HEK293 (cell line): ENCODE results near the gene PPP1R1B.

Source experiments
- HIC1 ChIP-seq: fragments of 450-650 bp; formaldehyde crosslinking; IDR thresholded peaks from 2 replicates; pipeline ENCODE4 v1.5.1; 2016; ENCODE audit warnings: missing biosample characterization, missing genetic modification characterization
- HOXA7 ChIP-seq: sonication (generic); formaldehyde crosslinking; IDR thresholded peaks from 2 replicates; pipeline ENCODE4 v1.8.1; 2022; ENCODE audit warnings: missing genetic modification reagents, borderline replicate concordance
- INSM2 ChIP-seq: fragments of 450-650 bp; formaldehyde crosslinking; IDR thresholded peaks from 2 replicates; pipeline ENCODE4 v1.5.1; 2016; ENCODE audit warnings: missing biosample characterization, missing genetic modification characterization
- YY1 ChIP-seq: fragments of 450-650 bp; formaldehyde crosslinking; IDR thresholded peaks from 2 replicates; pipeline ENCODE4 v1.5.1; 2018; ENCODE audit warnings: missing biosample characterization, missing genetic modification characterization
- ZBTB1 ChIP-seq: fragments of 450-650 bp; formaldehyde crosslinking; IDR thresholded peaks from 2 replicates; pipeline ENCODE4 v1.5.1; 2016; ENCODE audit warnings: missing biosample characterization, missing genetic modification characterization
- ZBTB6 ChIP-seq: fragments of 450-650 bp; formaldehyde crosslinking; IDR thresholded peaks from 2 replicates; pipeline ENCODE4 v1.5.1; 2017; ENCODE audit warnings: missing biosample characterization, missing genetic modification characterization
- ZNF157 ChIP-seq: fragments of 450-650 bp; formaldehyde crosslinking; IDR thresholded peaks from 2 replicates; pipeline ENCODE4 v1.5.1; 2016; ENCODE audit warnings: missing biosample characterization, missing genetic modification characterization
- ZNF184 ChIP-seq: fragments of 450-650 bp; IDR thresholded peaks from 2 replicates; pipeline ENCODE4 v1.5.1; 2018; ENCODE audit warnings: missing biosample characterization, mild to moderate bottlenecking, missing genetic modification characterization
- ZNF2 ChIP-seq: fragments of 450-650 bp; formaldehyde crosslinking; IDR thresholded peaks from 2 replicates; pipeline ENCODE4 v1.5.1; 2016; ENCODE audit warnings: missing biosample characterization, missing genetic modification characterization
- ZNF239 ChIP-seq: fragments of 450-650 bp; formaldehyde crosslinking; IDR thresholded peaks from 2 replicates; pipeline ENCODE4 v1.5.1; 2016; ENCODE audit warnings: missing biosample characterization, missing genetic modification characterization
- ZNF24 ChIP-seq: fragments of 450-650 bp; formaldehyde crosslinking; IDR thresholded peaks from 2 replicates; pipeline ENCODE4 v1.5.1; 2016; ENCODE audit warnings: missing biosample characterization, missing genetic modification characterization
- ZNF391 ChIP-seq: fragments of 450-650 bp; formaldehyde crosslinking; IDR thresholded peaks from 2 replicates; pipeline ENCODE4 v1.5.1; 2016; ENCODE audit warnings: low read depth, missing biosample characterization, missing genetic modification characterization, borderline replicate concordance
- ZNF558 ChIP-seq: fragments of 450-650 bp; formaldehyde crosslinking; IDR thresholded peaks from 2 replicates; pipeline ENCODE4 v1.5.1; 2016; ENCODE audit warnings: missing biosample characterization, missing genetic modification characterization
- ZNF624 ChIP-seq: fragments of 450-650 bp; formaldehyde crosslinking; IDR thresholded peaks from 2 replicates; pipeline ENCODE4 v1.5.1; 2017; ENCODE audit warnings: missing biosample characterization, missing genetic modification characterization
- ZNF658 ChIP-seq: fragments of 450-650 bp; formaldehyde crosslinking; IDR thresholded peaks from 2 replicates; pipeline ENCODE4; 2016; ENCODE audit warnings: missing biosample characterization, missing genetic modification characterization
- ZNF677 ChIP-seq: fragments of 450-650 bp; IDR thresholded peaks from 2 replicates; pipeline ENCODE4 v1.5.0; 2018; ENCODE audit warnings: missing biosample characterization, mild to moderate bottlenecking, missing genetic modification characterization, moderate library complexity
- ZNF776 ChIP-seq: fragments of 450-650 bp; formaldehyde crosslinking; IDR thresholded peaks from 2 replicates; pipeline ENCODE4 v1.5.0; 2017; ENCODE audit warnings: missing biosample characterization, missing genetic modification characterization, borderline replicate concordance
- ZNF785 ChIP-seq: fragments of 450-650 bp; formaldehyde crosslinking; IDR thresholded peaks from 2 replicates; pipeline ENCODE4 v1.5.1; 2016; ENCODE audit warnings: missing biosample characterization, missing genetic modification characterization
- ZNF837 ChIP-seq: fragments of 450-650 bp; formaldehyde crosslinking; IDR thresholded peaks from 2 replicates; pipeline ENCODE4 v1.5.1; 2016; ENCODE audit warnings: missing biosample characterization, missing genetic modification characterization
- ZXDB ChIP-seq: fragments of 450-650 bp; formaldehyde crosslinking; IDR thresholded peaks from 2 replicates; pipeline ENCODE4 v1.5.1; 2016; ENCODE audit warnings: missing biosample characterization, missing genetic modification characterization
- TF ChIP-seq, protein P1 (sequence below): fragments of 450-650 bp; formaldehyde crosslinking; IDR thresholded peaks from 2 replicates; pipeline ENCODE4 v1.5.1; 2016; ENCODE audit warnings: missing biosample characterization, missing genetic modification characterization
- TF ChIP-seq, protein P2 (sequence below): fragments of 450-650 bp; formaldehyde crosslinking; IDR thresholded peaks from 2 replicates; pipeline ENCODE4 v1.5.0; 2017; ENCODE audit warnings: missing biosample characterization, missing genetic modification characterization, borderline replicate concordance
- TF ChIP-seq, protein P3 (sequence below): sonication (generic); formaldehyde crosslinking; IDR thresholded peaks from 2 replicates; pipeline ENCODE4 v1.8.1; 2022; ENCODE audit warnings: mild to moderate bottlenecking, moderate library complexity, missing genetic modification reagents
- TF ChIP-seq, protein P4 (sequence below): fragments of 450-650 bp; formaldehyde crosslinking; IDR thresholded peaks from 2 replicates; pipeline ENCODE4 v1.5.1; 2016; ENCODE audit warnings: missing biosample characterization, missing genetic modification characterization, borderline replicate concordance

The PPP1R1B gene

DNA sequence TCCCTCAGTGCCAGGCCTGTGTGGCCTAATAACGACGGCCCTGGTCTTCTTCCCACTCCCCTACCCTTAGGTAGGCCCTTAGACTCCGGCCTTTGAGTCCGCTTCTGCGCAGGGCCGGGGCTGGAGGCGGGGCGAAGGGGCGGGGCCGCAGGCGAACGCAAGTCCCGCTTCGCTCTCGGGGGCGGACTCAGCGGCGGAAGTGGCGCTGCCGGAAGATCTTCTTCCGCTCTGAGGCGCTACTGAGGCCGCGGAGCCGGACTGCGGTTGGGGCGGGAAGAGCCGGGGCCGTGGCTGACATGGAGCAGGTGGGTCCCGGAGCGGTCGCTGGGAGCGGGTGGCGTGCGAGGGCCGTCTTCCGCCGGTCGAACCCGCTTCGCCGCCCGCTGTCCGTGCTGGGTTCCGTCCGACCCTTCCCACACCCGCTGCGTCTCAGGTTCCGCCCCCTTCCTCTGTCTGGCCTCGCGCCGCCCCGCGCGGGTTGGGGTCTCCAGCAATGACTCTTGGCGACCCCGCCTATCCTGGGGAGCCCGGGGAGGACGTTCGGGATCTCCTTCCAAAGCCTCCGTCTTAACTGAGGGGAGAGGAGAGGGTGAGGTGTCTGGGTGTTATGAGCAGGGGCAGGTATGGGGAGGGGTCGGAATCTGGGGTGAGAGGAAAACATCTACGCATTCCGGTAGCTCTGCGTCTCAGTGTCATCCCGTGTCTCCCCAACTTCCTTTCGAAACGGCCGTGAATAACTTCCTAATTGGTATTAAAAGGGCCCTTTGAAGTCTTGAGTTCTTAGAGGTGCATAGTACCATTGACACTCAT lies 10.4 kb downstream of the PPP1R1B start, which contains the start of gene STARD3 (continued):
- TF ChIP-seq ZNF558 (tag by site-specific recombination): no peak
- TF ChIP-seq ZNF157: no peak
- TF ChIP-seq ZBTB6 (tag by site-specific recombination): peak; percentile 83
- TF ChIP-seq ZNF391 (tag by site-specific recombination): 0 out of 2 replicates have a peak, but pooled peaks have one; percentile 74
- TF ChIP-seq, protein P1, sequence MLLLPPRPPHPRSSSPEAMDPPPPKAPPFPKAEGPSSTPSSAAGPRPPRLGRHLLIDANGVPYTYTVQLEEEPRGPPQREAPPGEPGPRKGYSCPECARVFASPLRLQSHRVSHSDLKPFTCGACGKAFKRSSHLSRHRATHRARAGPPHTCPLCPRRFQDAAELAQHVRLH (tag by site-specific recombination): no peak; the same call in 1 of the 2 replicates
- TF ChIP-seq ZNF677: no peak
- TF ChIP-seq ZNF658 (tag by site-specific recombination): no peak
- peak; percentile 62 for TF ChIP-seq INSM2
- no peak for TF ChIP-seq ZBTB1 (tag by site-specific recombination)
- TF ChIP-seq ZNF239 (tag by site-specific recombination): 0 out of 2 replicates have a peak, but pooled peaks have one; percentile 51
- TF ChIP-seq ZNF624: no peak
- TF ChIP-seq ZNF837: no peak
- no peak for TF ChIP-seq HIC1 (tag by site-specific recombination)
- peak; percentile 75 for TF ChIP-seq ZNF2 (tag by site-specific recombination)
- peak; percentile 64 for TF ChIP-seq YY1 (tag by site-specific recombination)
- no peak for TF ChIP-seq HOXA7 (CRISPR knock-in tag)
- TF ChIP-seq, protein P2, sequence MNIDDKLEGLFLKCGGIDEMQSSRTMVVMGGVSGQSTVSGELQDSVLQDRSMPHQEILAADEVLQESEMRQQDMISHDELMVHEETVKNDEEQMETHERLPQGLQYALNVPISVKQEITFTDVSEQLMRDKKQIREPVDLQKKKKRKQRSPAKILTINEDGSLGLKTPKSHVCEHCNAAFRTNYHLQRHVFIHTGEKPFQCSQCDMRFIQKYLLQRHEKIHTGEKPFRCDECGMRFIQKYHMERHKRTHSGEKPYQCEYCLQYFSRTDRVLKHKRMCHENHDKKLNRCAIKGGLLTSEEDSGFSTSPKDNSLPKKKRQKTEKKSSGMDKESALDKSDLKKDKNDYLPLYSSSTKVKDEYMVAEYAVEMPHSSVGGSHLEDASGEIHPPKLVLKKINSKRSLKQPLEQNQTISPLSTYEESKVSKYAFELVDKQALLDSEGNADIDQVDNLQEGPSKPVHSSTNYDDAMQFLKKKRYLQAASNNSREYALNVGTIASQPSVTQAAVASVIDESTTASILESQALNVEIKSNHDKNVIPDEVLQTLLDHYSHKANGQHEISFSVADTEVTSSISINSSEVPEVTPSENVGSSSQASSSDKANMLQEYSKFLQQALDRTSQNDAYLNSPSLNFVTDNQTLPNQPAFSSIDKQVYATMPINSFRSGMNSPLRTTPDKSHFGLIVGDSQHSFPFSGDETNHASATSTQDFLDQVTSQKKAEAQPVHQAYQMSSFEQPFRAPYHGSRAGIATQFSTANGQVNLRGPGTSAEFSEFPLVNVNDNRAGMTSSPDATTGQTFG (tag by site-specific recombination): no peak; the same call in 1 of the 2 replicates
- TF ChIP-seq ZNF785 (tag by site-specific recombination): no peak
- peak; percentile 60; the same call in 1 of the 2 replicates for TF ChIP-seq ZNF24 (tag by site-specific recombination)
- TF ChIP-seq ZXDB (tag by site-specific recombination): peak; percentile 94
- TF ChIP-seq, protein P3, sequence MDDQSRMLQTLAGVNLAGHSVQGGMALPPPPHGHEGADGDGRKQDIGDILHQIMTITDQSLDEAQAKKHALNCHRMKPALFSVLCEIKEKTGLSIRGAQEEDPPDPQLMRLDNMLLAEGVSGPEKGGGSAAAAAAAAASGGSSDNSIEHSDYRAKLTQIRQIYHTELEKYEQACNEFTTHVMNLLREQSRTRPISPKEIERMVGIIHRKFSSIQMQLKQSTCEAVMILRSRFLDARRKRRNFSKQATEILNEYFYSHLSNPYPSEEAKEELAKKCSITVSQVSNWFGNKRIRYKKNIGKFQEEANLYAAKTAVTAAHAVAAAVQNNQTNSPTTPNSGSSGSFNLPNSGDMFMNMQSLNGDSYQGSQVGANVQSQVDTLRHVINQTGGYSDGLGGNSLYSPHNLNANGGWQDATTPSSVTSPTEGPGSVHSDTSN: peak; percentile 61; the same call in 1 of the 2 replicates
- TF ChIP-seq, protein P4, sequence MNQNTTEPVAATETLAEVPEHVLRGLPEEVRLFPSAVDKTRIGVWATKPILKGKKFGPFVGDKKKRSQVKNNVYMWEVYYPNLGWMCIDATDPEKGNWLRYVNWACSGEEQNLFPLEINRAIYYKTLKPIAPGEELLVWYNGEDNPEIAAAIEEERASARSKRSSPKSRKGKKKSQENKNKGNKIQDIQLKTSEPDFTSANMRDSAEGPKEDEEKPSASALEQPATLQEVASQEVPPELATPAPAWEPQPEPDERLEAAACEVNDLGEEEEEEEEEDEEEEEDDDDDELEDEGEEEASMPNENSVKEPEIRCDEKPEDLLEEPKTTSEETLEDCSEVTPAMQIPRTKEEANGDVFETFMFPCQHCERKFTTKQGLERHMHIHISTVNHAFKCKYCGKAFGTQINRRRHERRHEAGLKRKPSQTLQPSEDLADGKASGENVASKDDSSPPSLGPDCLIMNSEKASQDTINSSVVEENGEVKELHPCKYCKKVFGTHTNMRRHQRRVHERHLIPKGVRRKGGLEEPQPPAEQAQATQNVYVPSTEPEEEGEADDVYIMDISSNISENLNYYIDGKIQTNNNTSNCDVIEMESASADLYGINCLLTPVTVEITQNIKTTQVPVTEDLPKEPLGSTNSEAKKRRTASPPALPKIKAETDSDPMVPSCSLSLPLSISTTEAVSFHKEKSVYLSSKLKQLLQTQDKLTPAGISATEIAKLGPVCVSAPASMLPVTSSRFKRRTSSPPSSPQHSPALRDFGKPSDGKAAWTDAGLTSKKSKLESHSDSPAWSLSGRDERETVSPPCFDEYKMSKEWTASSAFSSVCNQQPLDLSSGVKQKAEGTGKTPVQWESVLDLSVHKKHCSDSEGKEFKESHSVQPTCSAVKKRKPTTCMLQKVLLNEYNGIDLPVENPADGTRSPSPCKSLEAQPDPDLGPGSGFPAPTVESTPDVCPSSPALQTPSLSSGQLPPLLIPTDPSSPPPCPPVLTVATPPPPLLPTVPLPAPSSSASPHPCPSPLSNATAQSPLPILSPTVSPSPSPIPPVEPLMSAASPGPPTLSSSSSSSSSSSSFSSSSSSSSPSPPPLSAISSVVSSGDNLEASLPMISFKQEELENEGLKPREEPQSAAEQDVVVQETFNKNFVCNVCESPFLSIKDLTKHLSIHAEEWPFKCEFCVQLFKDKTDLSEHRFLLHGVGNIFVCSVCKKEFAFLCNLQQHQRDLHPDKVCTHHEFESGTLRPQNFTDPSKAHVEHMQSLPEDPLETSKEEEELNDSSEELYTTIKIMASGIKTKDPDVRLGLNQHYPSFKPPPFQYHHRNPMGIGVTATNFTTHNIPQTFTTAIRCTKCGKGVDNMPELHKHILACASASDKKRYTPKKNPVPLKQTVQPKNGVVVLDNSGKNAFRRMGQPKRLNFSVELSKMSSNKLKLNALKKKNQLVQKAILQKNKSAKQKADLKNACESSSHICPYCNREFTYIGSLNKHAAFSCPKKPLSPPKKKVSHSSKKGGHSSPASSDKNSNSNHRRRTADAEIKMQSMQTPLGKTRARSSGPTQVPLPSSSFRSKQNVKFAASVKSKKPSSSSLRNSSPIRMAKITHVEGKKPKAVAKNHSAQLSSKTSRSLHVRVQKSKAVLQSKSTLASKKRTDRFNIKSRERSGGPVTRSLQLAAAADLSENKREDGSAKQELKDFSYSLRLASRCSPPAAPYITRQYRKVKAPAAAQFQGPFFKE (tag by site-specific recombination): no peak
- no peak for TF ChIP-seq ZNF776 (tag by site-specific recombination)
- TF ChIP-seq ZNF184 (tag by site-specific recombination): no peak
